ENCODE results near the gene TXNDC11. TPM values are rescaled to one million over a fixed set of nuclear protein-coding genes. Genes with fewer than 3 reads are reported as not detected.

The TXNDC11 gene
- total RNA-seq, 1 experiment from 2014 or later: 19.4 TPM

- no peak for DNase-seq
- Histone ChIP-seq H3K4me1 (no peaks in the 10 kb centered on the region), H3K27ac (no peak overlapping the region), H3K9me3 (replicated peaks) (no peaks in the 10 kb centered on the region), H3K27me3 (no peaks in the 10 kb centered on the region), H3K4me3 (no peak overlapping the region), H3K36me3 (peaks cover 33% of the 10 kb centered on the region)
These were observed 24.8 kb downstream of the TXNDC11 start for GRCh38 chr16:11717811-11718210.

GRCh38 chr16:11716336-11716735 lies 26.3 kb downstream of the TXNDC11 start:
- no peak overlapping the region for H3K27ac ChIP-seq
- peaks cover 26% of the 10 kb centered on the region for H3K36me3 ChIP-seq

GRCh38 chr16:11715246-11715947 lies 27.3 kb downstream of the TXNDC11 start:
- H3K9me3 ChIP-seq (replicated peaks): no peaks in the 10 kb centered on the region

More at GRCh38 chr16:11716336-11716735, 26.3 kb downstream of the TXNDC11 start:
- no peaks in the 10 kb centered on the region for H3K9me3 ChIP-seq (replicated peaks)
- H3K4me1 ChIP-seq: no peaks in the 10 kb centered on the region
- no peak overlapping the region for H3K4me3 ChIP-seq
- H3K27me3 ChIP-seq: no peaks in the 10 kb centered on the region
- DNase-seq: no peak

GRCh38 chr16:11712122-11712521 lies 30.5 kb downstream of the TXNDC11 start:
- Histone ChIP-seq H3K27me3 (no peaks in the 10 kb centered on the region), H3K27ac (no peak overlapping the region), H3K36me3 (peaks cover 19% of the 10 kb centered on the region), H3K4me3 (no peak overlapping the region), H3K9me3 (replicated peaks) (no peaks in the 10 kb centered on the region), H3K4me1 (no peaks in the 10 kb centered on the region)
- no peak for DNase-seq

More at GRCh38 chr16:11715246-11715947, 27.3 kb downstream of the TXNDC11 start:
- Histone ChIP-seq H3K27ac (no peak overlapping the region), H3K4me1 (no peaks in the 10 kb centered on the region), H3K4me3 (no peak overlapping the region), H3K27me3 (no peaks in the 10 kb centered on the region), H3K36me3 (peaks cover 19% of the 10 kb centered on the region)
- DNase-seq: no peak

- Histone ChIP-seq H3K27ac (no peak overlapping the region), H3K27me3 (no peaks in the 10 kb centered on the region), H3K4me3 (no peak overlapping the region), H3K9me3 (replicated peaks) (no peaks in the 10 kb centered on the region), H3K4me1 (no peaks in the 10 kb centered on the region), H3K36me3 (peaks cover 19% of the 10 kb centered on the region)
- no peak for DNase-seq
These were observed 31.0 kb downstream of the TXNDC11 start for GRCh38 chr16:11711662-11712061.

GRCh38 chr16:11708421-11708820 lies 34.2 kb downstream of the TXNDC11 start:
- Histone ChIP-seq H3K27me3 (no peaks in the 10 kb centered on the region), H3K9me3 (replicated peaks) (no peaks in the 10 kb centered on the region), H3K36me3 (peaks cover 8% of the 10 kb centered on the region), H3K4me3 (no peak overlapping the region), H3K4me1 (no peaks in the 10 kb centered on the region), H3K27ac (no peak overlapping the region)
- DNase-seq: no peak

- H3K9me3 ChIP-seq (replicated peaks): no peaks in the 10 kb centered on the region
- no peak for DNase-seq
- H3K27me3 ChIP-seq: no peaks in the 10 kb centered on the region
- H3K36me3 ChIP-seq: peaks cover 11% of the 10 kb centered on the region
- no peak overlapping the region for H3K27ac ChIP-seq
- H3K4me3 ChIP-seq: no peak overlapping the region
- H3K4me1 ChIP-seq: no peaks in the 10 kb centered on the region
These were observed 34.9 kb downstream of the TXNDC11 start for GRCh38 chr16:11707679-11708197.

GRCh38 chr16:11706180-11706742 lies 36.4 kb downstream of the TXNDC11 start:
- H3K9me3 ChIP-seq (replicated peaks): no peaks in the 10 kb centered on the region
- no peak for DNase-seq
- H3K27ac ChIP-seq: no peak overlapping the region
- H3K4me3 ChIP-seq: no peak overlapping the region
- peaks cover 11% of the 10 kb centered on the region for H3K36me3 ChIP-seq
- H3K27me3 ChIP-seq: no peaks in the 10 kb centered on the region
- H3K4me1 ChIP-seq: no peaks in the 10 kb centered on the region

GRCh38 chr16:11705311-11706025 lies 37.2 kb downstream of the TXNDC11 start:
- no peaks in the 10 kb centered on the region for H3K27me3 ChIP-seq
- peaks cover 11% of the 10 kb centered on the region for H3K36me3 ChIP-seq
- no peak overlapping the region for H3K27ac ChIP-seq
- no peak overlapping the region for H3K4me3 ChIP-seq
- H3K4me1 ChIP-seq: no peaks in the 10 kb centered on the region
- DNase-seq: no peak
- H3K9me3 ChIP-seq (replicated peaks): no peaks in the 10 kb centered on the region

GRCh38 chr16:11700264-11701029 lies 42.2 kb downstream of the TXNDC11 start:
- H3K4me3 ChIP-seq: no peak overlapping the region
- no peak overlapping the region for H3K27ac ChIP-seq
- H3K4me1 ChIP-seq: no peaks in the 10 kb centered on the region
- no peak for DNase-seq
- H3K27me3 ChIP-seq: no peaks in the 10 kb centered on the region
- peaks cover 12% of the 10 kb centered on the region for H3K36me3 ChIP-seq
- H3K9me3 ChIP-seq (replicated peaks): no peaks in the 10 kb centered on the region

GRCh38 chr16:11699234-11699894 lies 43.3 kb downstream of the TXNDC11 start:
- no peak for DNase-seq
- no peak overlapping the region for H3K27ac ChIP-seq
- H3K4me1 ChIP-seq: no peaks in the 10 kb centered on the region
- H3K4me3 ChIP-seq: no peak overlapping the region
- no peaks in the 10 kb centered on the region for H3K27me3 ChIP-seq
- peaks cover 12% of the 10 kb centered on the region for H3K36me3 ChIP-seq
- no peaks in the 10 kb centered on the region for H3K9me3 ChIP-seq (replicated peaks)

- no peaks in the 10 kb centered on the region for H3K9me3 ChIP-seq (replicated peaks)
- H3K4me1 ChIP-seq: no peaks in the 10 kb centered on the region
- no peak for DNase-seq
- H3K4me3 ChIP-seq: no peak overlapping the region
- H3K36me3 ChIP-seq: peaks cover 10% of the 10 kb centered on the region
- H3K27ac ChIP-seq: no peak overlapping the region
- H3K27me3 ChIP-seq: no peaks in the 10 kb centered on the region
These were observed 44.4 kb downstream of the TXNDC11 start for GRCh38 chr16:11698271-11698689.

GRCh38 chr16:11697319-11697718 lies 45.3 kb downstream of the TXNDC11 start:
- no peak for DNase-seq
- H3K9me3 ChIP-seq (replicated peaks): no peaks in the 10 kb centered on the region
- no peaks in the 10 kb centered on the region for H3K4me1 ChIP-seq
- peaks cover 8% of the 10 kb centered on the region for H3K36me3 ChIP-seq
- H3K4me3 ChIP-seq: no peak overlapping the region
- H3K27ac ChIP-seq: no peak overlapping the region
- H3K27me3 ChIP-seq: no peaks in the 10 kb centered on the region

Measured in SJCRH30 (cell line).